Breast epithelium (tissue), 3 donors: ENCODE measurements around the gene PDGFA.
"Not testable (repeated sequence)": the region's sequence is repeated elsewhere in the genome, so short reads cannot be mapped to it uniquely, and the experiment has no call there.

Experiments used
- POLR2AphosphoS5 ChIP-seq, 3 donors: sonication (generic); formaldehyde crosslinking; IDR thresholded peaks; one replicate each; pipeline ENCODE4 v1.6.1; 2017; ENCODE audit warnings: antibody characterized with exemption in 3 of 3
- TF ChIP-seq, protein P1 (sequence below), 3 donors: fragments of 450-650 bp; IDR thresholded peaks; one replicate each; pipeline ENCODE4 v1.5.1; 2016 to 2017; ENCODE audit warnings: antibody characterized with exemption in 3 of 3, mild to moderate bottlenecking in 3 of 3, moderate library complexity in 3 of 3

GRCh38 chr7:551615-551970, 31.9 kb upstream of the PDGFA start:
- not testable (repeated sequence) for TF ChIP-seq POLR2AphosphoS5 (IDR thresholded peaks at IDR 0.05)
- TF ChIP-seq, protein P1, sequence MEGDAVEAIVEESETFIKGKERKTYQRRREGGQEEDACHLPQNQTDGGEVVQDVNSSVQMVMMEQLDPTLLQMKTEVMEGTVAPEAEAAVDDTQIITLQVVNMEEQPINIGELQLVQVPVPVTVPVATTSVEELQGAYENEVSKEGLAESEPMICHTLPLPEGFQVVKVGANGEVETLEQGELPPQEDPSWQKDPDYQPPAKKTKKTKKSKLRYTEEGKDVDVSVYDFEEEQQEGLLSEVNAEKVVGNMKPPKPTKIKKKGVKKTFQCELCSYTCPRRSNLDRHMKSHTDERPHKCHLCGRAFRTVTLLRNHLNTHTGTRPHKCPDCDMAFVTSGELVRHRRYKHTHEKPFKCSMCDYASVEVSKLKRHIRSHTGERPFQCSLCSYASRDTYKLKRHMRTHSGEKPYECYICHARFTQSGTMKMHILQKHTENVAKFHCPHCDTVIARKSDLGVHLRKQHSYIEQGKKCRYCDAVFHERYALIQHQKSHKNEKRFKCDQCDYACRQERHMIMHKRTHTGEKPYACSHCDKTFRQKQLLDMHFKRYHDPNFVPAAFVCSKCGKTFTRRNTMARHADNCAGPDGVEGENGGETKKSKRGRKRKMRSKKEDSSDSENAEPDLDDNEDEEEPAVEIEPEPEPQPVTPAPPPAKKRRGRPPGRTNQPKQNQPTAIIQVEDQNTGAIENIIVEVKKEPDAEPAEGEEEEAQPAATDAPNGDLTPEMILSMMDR (IDR thresholded peaks at IDR 0.05): not testable (repeated sequence)
